Measurements from ENCODE around the gene PRPF8. TPM values are rescaled to one million over a fixed set of nuclear protein-coding genes. Genes with fewer than 3 reads are reported as not detected.
A peak's percentile ranks its signal among the peaks of the same experiment; 100 is the strongest.

The PRPF8 gene
- total and polyA plus RNA-seq, 10 of the 15 experiments (the other 5 are each of a cell fraction or from before 2014, with no cell fraction given), result 77.2 to 337 (median 162) TPM

DNA sequence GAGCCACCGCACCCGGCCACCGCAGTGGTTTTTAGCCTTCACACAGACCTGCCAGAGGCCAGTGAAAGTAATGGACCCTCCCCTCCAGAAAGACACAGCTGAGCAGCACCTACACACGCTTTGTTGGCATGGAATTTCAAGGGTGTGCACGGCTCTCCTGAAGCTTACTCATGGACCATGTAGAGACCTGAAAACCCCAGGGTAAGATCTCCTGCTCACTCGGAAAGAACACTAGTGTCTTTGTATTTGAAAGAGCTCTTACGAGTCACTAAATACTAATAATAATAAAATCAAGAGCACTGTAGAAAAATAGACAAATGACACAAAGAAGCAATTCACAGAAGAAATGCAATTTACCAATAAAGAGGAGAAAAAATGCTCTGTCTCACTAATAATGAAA, 76.0 kb downstream of the PRPF8 start (continued):
- no peak for TF ChIP-seq RAD21 (IDR thresholded peaks at IDR 0.05; ENCODE audit: insufficient read depth, low read depth, low read length)
- TF ChIP-seq, protein P1, sequence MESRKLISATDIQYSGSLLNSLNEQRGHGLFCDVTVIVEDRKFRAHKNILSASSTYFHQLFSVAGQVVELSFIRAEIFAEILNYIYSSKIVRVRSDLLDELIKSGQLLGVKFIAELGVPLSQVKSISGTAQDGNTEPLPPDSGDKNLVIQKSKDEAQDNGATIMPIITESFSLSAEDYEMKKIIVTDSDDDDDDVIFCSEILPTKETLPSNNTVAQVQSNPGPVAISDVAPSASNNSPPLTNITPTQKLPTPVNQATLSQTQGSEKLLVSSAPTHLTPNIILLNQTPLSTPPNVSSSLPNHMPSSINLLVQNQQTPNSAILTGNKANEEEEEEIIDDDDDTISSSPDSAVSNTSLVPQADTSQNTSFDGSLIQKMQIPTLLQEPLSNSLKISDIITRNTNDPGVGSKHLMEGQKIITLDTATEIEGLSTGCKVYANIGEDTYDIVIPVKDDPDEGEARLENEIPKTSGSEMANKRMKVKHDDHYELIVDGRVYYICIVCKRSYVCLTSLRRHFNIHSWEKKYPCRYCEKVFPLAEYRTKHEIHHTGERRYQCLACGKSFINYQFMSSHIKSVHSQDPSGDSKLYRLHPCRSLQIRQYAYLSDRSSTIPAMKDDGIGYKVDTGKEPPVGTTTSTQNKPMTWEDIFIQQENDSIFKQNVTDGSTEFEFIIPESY (IDR thresholded peaks at IDR 0.05), result no peak

DNA sequence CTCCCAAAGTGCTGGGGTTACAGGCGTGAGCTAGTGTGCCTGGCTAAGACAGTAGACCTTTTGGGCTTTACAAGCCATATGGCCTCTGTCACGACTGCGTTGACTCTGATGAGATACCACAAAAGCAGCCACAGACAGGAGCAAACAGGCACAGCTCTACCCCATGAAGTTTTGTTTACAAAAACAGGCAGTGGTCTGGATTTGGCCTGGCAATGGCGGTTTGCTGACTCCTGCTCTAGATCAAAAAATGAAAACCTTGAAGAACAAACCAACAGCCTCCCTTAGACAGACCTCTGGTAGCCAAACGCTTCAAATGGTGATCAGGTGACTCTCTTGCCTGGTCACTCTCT, 76.7 kb downstream of the PRPF8 start:
- Histone ChIP-seq H3K4me1 (ENCODE audit: control insufficient read depth, insufficient read depth, low read length) (peaks cover 32% of the 10 kb centered on the region), H3K9me3 (replicated peaks; ENCODE audit: control insufficient read depth, insufficient read depth, low read length) (no peaks in the 10 kb centered on the region), H3K27ac (ENCODE audit: control insufficient read depth, insufficient read depth) (peak overlapping the region; percentile 85), H3K79me2 (ENCODE audit: control insufficient read depth, insufficient read depth, low read length) (no peaks in the 10 kb centered on the region), H3K9ac (ENCODE audit: control insufficient read depth, insufficient read depth, low read length) (no peak overlapping the region), H3K4me3 (no peak overlapping the region), H3K4me2 (ENCODE audit: control insufficient read depth, insufficient read depth) (peak overlapping the region; percentile 88), H4K20me1 (ENCODE audit: control insufficient read depth, insufficient read depth) (no peaks in the 10 kb centered on the region), H3K27me3 (replicated peaks in 1 of 2; ENCODE audit: control insufficient read depth in 2 of 2, insufficient read depth in 2 of 2, low read length in 1 of 2) (no peaks in the 10 kb centered on the region), H2AFZ (ENCODE audit: control insufficient read depth, low read depth, low read length) (peak overlapping the region; percentile 75), H3K36me3 (ENCODE audit: control insufficient read depth in 2 of 2, insufficient read depth in 2 of 2, low read length in 1 of 2) (no peaks in the 10 kb centered on the region)
- ChIA-PET SMC1A (ENCODE audit: uncharacterized antibody, unreplicated experiment) (interaction anchor here (0.7 to 5.0 kb wide), 17 partner anchors 8 to 395 kb away, joined by 3 to 34 read pairs (median 4); partner anchors contain the start of genes INPP5K and SLC43A2), CTCF (interaction anchor here (0.8 to 4.5 kb wide), 15 partner anchors 10 to 75 kb away, joined by 3 to 37 read pairs (median 4); partner anchors contain the start of genes RILP and SLC43A2), RAD21 (ENCODE audit: unreplicated experiment) (interaction anchor here (0.7 to 6.8 kb wide), 10 partner anchors 15 to 343 kb away, joined by 3 to 86 read pairs (median 4); partner anchors contain the start of genes PITPNA, RILP and SLC43A2), POLR2A (interaction anchor here (0.5 to 3.7 kb wide), 19 partner anchors 10 to 883 kb away, joined by 3 to 56 read pairs (median 3); partner anchors contain the start of genes PITPNA, RILP and SLC43A2)
- in situ Hi-C loops (cut with MboI), result no loop called here
- WGBS (ENCODE audit: insufficient coverage, insufficient replicate concordance, low lambda C conversion rate, missing lambda C conversion rate), result 26% methylated on average over 5 of the region's 5 CpGs
- DNase-seq (ENCODE audit: low read depth, low spot score) (no peak), ATAC-seq (peak; percentile 10), FAIRE-seq (no peak)
- intact Hi-C loops (cut with micrococcal nuclease; ENCODE audit: unreplicated experiment), result loop anchor here (2.0 kb wide), 1 partner anchor 19 kb away; no protein-coding TSS in a partner anchor
- TF ChIP-seq NRF1 (conservative IDR thresholded peaks at IDR 0.05; ENCODE audit: low read depth, low read length), result no peak
- TF ChIP-seq RUNX3 (IDR thresholded peaks at IDR 0.05; ENCODE audit: low read length), result no peak
- TF ChIP-seq SIN3A (IDR thresholded peaks at IDR 0.05; ENCODE audit: low read depth, low read length), result no peak
- TF ChIP-seq, protein P2, sequence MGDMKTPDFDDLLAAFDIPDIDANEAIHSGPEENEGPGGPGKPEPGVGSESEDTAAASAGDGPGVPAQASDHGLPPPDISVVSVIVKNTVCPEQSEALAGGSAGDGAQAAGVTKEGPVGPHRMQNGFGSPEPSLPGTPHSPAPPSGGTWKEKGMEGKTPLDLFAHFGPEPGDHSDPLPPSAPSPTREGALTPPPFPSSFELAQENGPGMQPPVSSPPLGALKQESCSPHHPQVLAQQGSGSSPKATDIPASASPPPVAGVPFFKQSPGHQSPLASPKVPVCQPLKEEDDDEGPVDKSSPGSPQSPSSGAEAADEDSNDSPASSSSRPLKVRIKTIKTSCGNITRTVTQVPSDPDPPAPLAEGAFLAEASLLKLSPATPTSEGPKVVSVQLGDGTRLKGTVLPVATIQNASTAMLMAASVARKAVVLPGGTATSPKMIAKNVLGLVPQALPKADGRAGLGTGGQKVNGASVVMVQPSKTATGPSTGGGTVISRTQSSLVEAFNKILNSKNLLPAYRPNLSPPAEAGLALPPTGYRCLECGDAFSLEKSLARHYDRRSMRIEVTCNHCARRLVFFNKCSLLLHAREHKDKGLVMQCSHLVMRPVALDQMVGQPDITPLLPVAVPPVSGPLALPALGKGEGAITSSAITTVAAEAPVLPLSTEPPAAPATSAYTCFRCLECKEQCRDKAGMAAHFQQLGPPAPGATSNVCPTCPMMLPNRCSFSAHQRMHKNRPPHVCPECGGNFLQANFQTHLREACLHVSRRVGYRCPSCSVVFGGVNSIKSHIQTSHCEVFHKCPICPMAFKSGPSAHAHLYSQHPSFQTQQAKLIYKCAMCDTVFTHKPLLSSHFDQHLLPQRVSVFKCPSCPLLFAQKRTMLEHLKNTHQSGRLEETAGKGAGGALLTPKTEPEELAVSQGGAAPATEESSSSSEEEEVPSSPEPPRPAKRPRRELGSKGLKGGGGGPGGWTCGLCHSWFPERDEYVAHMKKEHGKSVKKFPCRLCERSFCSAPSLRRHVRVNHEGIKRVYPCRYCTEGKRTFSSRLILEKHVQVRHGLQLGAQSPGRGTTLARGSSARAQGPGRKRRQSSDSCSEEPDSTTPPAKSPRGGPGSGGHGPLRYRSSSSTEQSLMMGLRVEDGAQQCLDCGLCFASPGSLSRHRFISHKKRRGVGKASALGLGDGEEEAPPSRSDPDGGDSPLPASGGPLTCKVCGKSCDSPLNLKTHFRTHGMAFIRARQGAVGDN (IDR thresholded peaks at IDR 0.05), result no peak
- no peak for TF ChIP-seq ASH2L (IDR thresholded peaks at IDR 0.05; ENCODE audit: borderline replicate concordance, low read depth)
- TF ChIP-seq, protein P3, sequence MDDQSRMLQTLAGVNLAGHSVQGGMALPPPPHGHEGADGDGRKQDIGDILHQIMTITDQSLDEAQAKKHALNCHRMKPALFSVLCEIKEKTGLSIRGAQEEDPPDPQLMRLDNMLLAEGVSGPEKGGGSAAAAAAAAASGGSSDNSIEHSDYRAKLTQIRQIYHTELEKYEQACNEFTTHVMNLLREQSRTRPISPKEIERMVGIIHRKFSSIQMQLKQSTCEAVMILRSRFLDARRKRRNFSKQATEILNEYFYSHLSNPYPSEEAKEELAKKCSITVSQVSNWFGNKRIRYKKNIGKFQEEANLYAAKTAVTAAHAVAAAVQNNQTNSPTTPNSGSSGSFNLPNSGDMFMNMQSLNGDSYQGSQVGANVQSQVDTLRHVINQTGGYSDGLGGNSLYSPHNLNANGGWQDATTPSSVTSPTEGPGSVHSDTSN (IDR thresholded peaks at IDR 0.05; ENCODE audit: insufficient replicate concordance, low read depth, low read length), result no peak
- no peak for TF ChIP-seq MYC (IDR thresholded peaks at IDR 0.05; ENCODE audit: insufficient read depth, insufficient read length, insufficient replicate concordance, low read length, severe bottlenecking)
- 0 out of 2 replicates have a peak, but pooled peaks have one; percentile 3 for TF ChIP-seq HDGF (IDR thresholded peaks at IDR 0.05)
- TF ChIP-seq ETV6 (conservative IDR thresholded peaks at IDR 0.05 in 1 of 2, IDR thresholded peaks at IDR 0.05 in 1 of 2; ENCODE audit: borderline replicate concordance in 1 of 2, low read depth in 1 of 2), result 0 out of 4 replicates have a peak, but pooled peaks of 1 of the 2 experiments have one; percentile 0
- TF ChIP-seq SMC3 (IDR thresholded peaks at IDR 0.05; ENCODE audit: borderline replicate concordance, low read length), result no peak
- no peak for TF ChIP-seq SMAD5 (IDR thresholded peaks at IDR 0.05; ENCODE audit: low read depth)
- TF ChIP-seq ATF7 (IDR thresholded peaks at IDR 0.05; ENCODE audit: low read depth), result no peak
- no peak for TF ChIP-seq YY1 (IDR thresholded peaks at IDR 0.05; ENCODE audit: low read depth, low read length)
- TSS peak; percentile 82 for BruUV-seq (replicated peaks)
